ENCODE measurements around the gene PAGE2.
"Not testable (repeated sequence)": the region's sequence is repeated elsewhere in the genome, so short reads cannot be mapped to it uniquely, and the experiment has no call there.

PAGE2 gene

GRCh38 chrX:55123900-55124299, 35.1 kb downstream of the PAGE2 start:
- DNase-seq (ENCODE audit: low spot score), result no peak

DNA sequence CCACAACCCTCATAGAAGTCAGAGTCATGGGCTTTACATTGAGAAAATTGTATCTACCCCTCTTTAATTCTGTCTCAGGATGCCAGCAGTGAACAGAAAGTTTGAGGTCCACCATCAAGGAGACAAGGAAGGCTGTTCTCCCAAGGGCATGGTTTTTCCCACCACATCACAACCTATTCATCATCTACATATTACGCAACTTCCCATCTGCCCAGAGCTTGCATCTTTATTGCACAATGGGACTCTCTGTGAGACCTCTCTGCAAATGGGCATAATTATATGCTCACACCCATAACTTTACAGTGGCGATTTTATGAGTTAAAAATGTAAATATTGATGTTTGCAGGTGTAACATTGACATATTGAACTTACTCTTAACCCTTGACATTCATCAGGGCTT, 38.9 kb downstream of the PAGE2 start:
- DNase-seq (ENCODE audit: low spot score), result no peak

DNA sequence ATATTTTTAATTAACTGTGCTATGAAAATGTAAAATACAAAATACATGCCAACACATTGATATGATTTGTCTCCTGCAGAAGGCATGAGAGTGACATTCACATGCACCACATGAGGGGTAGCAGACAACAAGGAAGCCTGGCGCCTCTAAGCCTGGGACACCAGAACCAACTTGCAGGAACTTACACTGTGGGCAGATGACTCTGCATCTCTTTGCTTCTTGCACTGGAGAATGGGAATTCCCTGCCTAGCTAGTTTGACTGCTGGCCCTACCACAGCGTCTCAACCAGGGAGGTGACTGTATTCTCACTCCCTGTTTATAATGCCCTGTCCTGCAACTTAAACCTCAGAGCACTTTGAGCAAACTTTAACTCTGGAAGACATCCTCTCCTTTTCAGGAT, 40.5 kb downstream of the PAGE2 start:
- DNase-seq (ENCODE audit: low spot score), result no peak

- no peak for DNase-seq (ENCODE audit: low spot score)
Observed at GRCh38 chrX:55130481-55130880, 41.7 kb downstream of the PAGE2 start.

GRCh38 chrX:55132416-55132815, 43.6 kb downstream of the PAGE2 start:
- no peak for DNase-seq (ENCODE audit: low spot score)

DNA sequence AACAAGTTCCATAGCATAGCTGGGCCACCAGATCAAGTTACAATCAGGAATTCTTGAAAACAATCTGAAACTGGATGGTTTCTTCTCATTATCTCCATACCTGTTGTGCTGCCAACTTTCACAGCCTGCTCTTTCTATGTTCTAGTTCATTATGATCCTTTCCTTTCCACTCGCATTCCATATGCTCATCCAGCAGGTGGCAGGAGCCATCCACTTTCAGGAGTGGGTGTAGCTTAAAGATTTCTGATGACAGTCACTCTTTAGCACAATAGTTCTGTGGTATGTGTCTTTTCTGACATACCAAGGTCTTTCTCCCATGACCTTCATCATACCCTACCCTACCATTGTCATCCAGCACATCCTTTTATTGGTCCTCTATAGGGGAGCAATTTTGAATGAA, 46.4 kb downstream of the PAGE2 start:
- peak; percentile 59 for DNase-seq (ENCODE audit: low spot score)

- DNase-seq (ENCODE audit: low spot score), result not testable (repeated sequence)
Observed at GRCh38 chrX:55140800-55141199, 52.0 kb downstream of the PAGE2 start.
